Fibroblast of lung (primary cell): ENCODE results near the gene GAA.

Source experiments
- EZH2 ChIP-seq: IDR thresholded peaks from 2 replicates; pipeline ENCODE4 v1.5.1; 2012; ENCODE audit warnings: low read length, control low read depth, mild to moderate bottlenecking; ENCODE audit errors: missing control alignments
- TF ChIP-seq, protein P1 (sequence below), 2 donors: IDR thresholded peaks in 1 of 2; conservative IDR thresholded peaks in 1 of 2; 1 replicate in 1 of 2; 2 replicates in 1 of 2; pipeline ENCODE4 v1.5.1; 2011 to 2012; ENCODE audit warnings: low read length in 2 of 2, control low read depth in 1 of 2, inconsistent platforms in 1 of 2, low read depth in 1 of 2, mild to moderate bottlenecking in 1 of 2

GRCh38 chr17:80081596-80081995, 19.8 kb upstream of the GAA start:
- TF ChIP-seq, protein P1, sequence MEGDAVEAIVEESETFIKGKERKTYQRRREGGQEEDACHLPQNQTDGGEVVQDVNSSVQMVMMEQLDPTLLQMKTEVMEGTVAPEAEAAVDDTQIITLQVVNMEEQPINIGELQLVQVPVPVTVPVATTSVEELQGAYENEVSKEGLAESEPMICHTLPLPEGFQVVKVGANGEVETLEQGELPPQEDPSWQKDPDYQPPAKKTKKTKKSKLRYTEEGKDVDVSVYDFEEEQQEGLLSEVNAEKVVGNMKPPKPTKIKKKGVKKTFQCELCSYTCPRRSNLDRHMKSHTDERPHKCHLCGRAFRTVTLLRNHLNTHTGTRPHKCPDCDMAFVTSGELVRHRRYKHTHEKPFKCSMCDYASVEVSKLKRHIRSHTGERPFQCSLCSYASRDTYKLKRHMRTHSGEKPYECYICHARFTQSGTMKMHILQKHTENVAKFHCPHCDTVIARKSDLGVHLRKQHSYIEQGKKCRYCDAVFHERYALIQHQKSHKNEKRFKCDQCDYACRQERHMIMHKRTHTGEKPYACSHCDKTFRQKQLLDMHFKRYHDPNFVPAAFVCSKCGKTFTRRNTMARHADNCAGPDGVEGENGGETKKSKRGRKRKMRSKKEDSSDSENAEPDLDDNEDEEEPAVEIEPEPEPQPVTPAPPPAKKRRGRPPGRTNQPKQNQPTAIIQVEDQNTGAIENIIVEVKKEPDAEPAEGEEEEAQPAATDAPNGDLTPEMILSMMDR (conservative IDR thresholded peaks at IDR 0.05 in 1 of 2, IDR thresholded peaks at IDR 0.05 in 1 of 2; ENCODE audit: low read depth in 1 of 2, low read length in 2 of 2): no peak
- TF ChIP-seq EZH2: no peak
